HepG2 (cell line): Measurements from ENCODE around the gene MAN1A2. TPM values are rescaled to one million over a fixed set of nuclear protein-coding genes. Genes with fewer than 3 reads are reported as not detected.
A peak's percentile ranks its signal among the peaks of the same experiment; 100 is the strongest.

Source experiments
- CREB1 ChIP-seq, 2 experiments: fragments of 450-650 bp in 1 of 2; IDR thresholded peaks; 2 replicates each; pipeline ENCODE4 v1.6.1; 2016 to 2017; ENCODE audit warnings: control low read depth in 1 of 2, mild to moderate bottlenecking in 1 of 2, missing compliant biosample characterization in 1 of 2, missing genetic modification characterization in 1 of 2
- FLYWCH1 ChIP-seq: sonication (generic); formaldehyde crosslinking; IDR thresholded peaks from 2 replicates; pipeline ENCODE4 v1.8.1; 2023; ENCODE audit warnings: mild to moderate bottlenecking, missing genetic modification reagents
- FOSL2 ChIP-seq: sonication (generic); formaldehyde crosslinking; IDR thresholded peaks from 2 replicates; pipeline ENCODE4 v1.4.0; 2020; ENCODE audit warnings: missing genetic modification reagents
- HNRNPLL ChIP-seq: fragments of 200-400 bp; formaldehyde crosslinking; IDR thresholded peaks from 2 replicates; pipeline ENCODE4 v1.6.1; 2017; ENCODE audit warnings: mild to moderate bottlenecking, low read depth, low read length; ENCODE audit not compliant: poor library complexity, severe bottlenecking
- IRF2 ChIP-seq: IDR thresholded peaks from 2 replicates; pipeline ENCODE4 v1.6.1; 2018; ENCODE audit warnings: missing genetic modification reagents, missing compliant biosample characterization
- JUN ChIP-seq: sonication (generic); formaldehyde crosslinking; IDR thresholded peaks from 2 replicates; pipeline ENCODE4 v1.4.0; 2020; ENCODE audit warnings: mild to moderate bottlenecking, missing genetic modification reagents
- MBNL3 ChIP-seq: fragments of 250-450 bp; sonication (Bioruptor Pico); conservative IDR thresholded peaks from 2 replicates; pipeline ENCODE4 v1.8.0; 2022; ENCODE audit warnings: mild to moderate bottlenecking, inconsistent platforms
- PATZ1 ChIP-seq: sonication (generic); formaldehyde crosslinking; IDR thresholded peaks from 2 replicates; pipeline ENCODE4 v1.4.0; 2020; ENCODE audit warnings: missing genetic modification reagents
- PAWR ChIP-seq: sonication (generic); formaldehyde crosslinking; IDR thresholded peaks from 2 replicates; pipeline ENCODE4 v1.4.0; 2020; ENCODE audit warnings: missing genetic modification reagents, mild to moderate bottlenecking, borderline replicate concordance
- SMAD3 ChIP-seq: sonication (generic); formaldehyde crosslinking; IDR thresholded peaks from 2 replicates; pipeline ENCODE4 v1.4.0; 2020; ENCODE audit warnings: missing genetic modification reagents
- TEF ChIP-seq: sonication (generic); formaldehyde crosslinking; IDR thresholded peaks from 2 replicates; pipeline ENCODE4 v1.5.0; 2020; ENCODE audit warnings: missing genetic modification reagents
- ZIK1 ChIP-seq: sonication (generic); formaldehyde crosslinking; IDR thresholded peaks from 2 replicates; pipeline ENCODE4 v1.5.0; 2020; ENCODE audit warnings: mild to moderate bottlenecking, low read depth, missing genetic modification reagents, borderline replicate concordance
- ZNF235 ChIP-seq: sonication (generic); formaldehyde crosslinking; IDR thresholded peaks from 2 replicates; pipeline ENCODE4 v1.8.1; 2023; ENCODE audit warnings: mild to moderate bottlenecking, missing genetic modification reagents, borderline replicate concordance
- ZNF264 ChIP-seq: sonication (generic); formaldehyde crosslinking; IDR thresholded peaks from 2 replicates; pipeline ENCODE4 v1.4.0; 2020; ENCODE audit warnings: missing genetic modification reagents
- ZNF407 ChIP-seq: sonication (generic); formaldehyde crosslinking; IDR thresholded peaks from one replicate; pipeline ENCODE4 v1.5.1; 2020; ENCODE audit warnings: mild to moderate bottlenecking, missing genetic modification reagents; ENCODE audit errors: not compliant biosample characterization
- ZNF44 ChIP-seq: sonication (generic); formaldehyde crosslinking; IDR thresholded peaks from 2 replicates; pipeline ENCODE4 v1.5.1; 2020; ENCODE audit warnings: mild to moderate bottlenecking, missing genetic modification reagents
- ZNF776 ChIP-seq: sonication (generic); formaldehyde crosslinking; IDR thresholded peaks from 2 replicates; pipeline ENCODE4 v1.4.0; 2020; ENCODE audit warnings: mild to moderate bottlenecking, missing genetic modification reagents
- polyA plus RNA-seq, 8 experiments: library from polyadenylated mRNA; depleted of rRNA in 3 of 8; stranded (reverse) in 7 of 8; unstranded in 1 of 8; fragments of >200 nt; fragmentation: Illumina TruSeq in 4 of 8; extraction: Trizol in 4 of 8; gene quantifications; 2 replicates each; pipeline versions ENCODE4 v1.2.1 to v1.2.3, GENCODE V29; 2011 to 2016; ENCODE audit warnings: low read depth in 4 of 8, missing spikeins in 1 of 8, mixed read lengths in 1 of 8; ENCODE audit not compliant: insufficient read depth in 1 of 8
- total RNA-seq, 5 experiments: library from RNA; depleted of rRNA; stranded (reverse); fragments of >200 nt; fragmentation: Illumina TruSeq; extraction: Trizol; gene quantifications; 2 replicates each; pipeline ENCODE4 v1.2.3, GENCODE V29; 2016; ENCODE audit warnings: low read depth in 1 of 5
- TF ChIP-seq, protein P1 (sequence below): sonication (generic); formaldehyde crosslinking; IDR thresholded peaks from 2 replicates; pipeline ENCODE4 v1.9.0; 2021; ENCODE audit warnings: missing genetic modification reagents, borderline replicate concordance

The MAN1A2 gene
- total and polyA plus RNA-seq, 2 of the 13 experiments (the other 11 are each of a cell fraction or from before 2014, with no cell fraction given), result 8.0 to 19.9 TPM

DNA sequence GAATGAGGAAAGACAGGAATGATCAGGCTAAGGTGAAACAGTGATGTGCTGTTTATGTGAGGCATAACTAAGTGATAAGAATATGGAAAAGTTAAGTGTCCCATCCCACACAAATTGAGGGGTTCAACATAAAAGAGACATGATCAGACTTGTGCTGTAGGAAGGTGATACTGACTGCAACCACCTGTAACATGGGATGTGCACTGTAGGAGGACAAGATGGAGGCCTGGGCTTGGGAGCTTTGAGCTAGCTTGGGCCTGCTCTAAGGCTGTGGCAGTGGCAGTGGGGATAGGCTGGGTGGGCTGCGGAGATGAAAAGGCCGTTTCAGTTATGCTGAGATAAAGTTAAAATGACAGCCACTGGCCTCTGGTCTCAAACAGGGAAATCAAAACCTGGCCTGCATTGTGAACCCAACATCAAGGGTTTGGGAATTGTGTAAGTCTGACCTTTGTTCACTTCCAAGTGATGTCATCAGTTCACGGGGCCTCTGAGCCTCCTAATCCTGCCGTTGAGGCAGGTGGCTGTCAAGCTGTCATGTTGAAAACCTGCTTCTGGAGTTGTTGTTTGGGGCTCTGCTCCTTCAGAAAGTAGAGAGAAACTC, 177.4 kb downstream of the MAN1A2 start (continued):
- no peak for TF ChIP-seq PATZ1 (CRISPR knock-in tag)
- TF ChIP-seq SMAD3 (CRISPR knock-in tag), result no peak
- TF ChIP-seq ZNF44, result no peak
- peak; percentile 70; the same call in 1 of the 2 replicates for TF ChIP-seq JUN (CRISPR knock-in tag)
- no peak for TF ChIP-seq MBNL3
- TF ChIP-seq ZNF264, result 0 out of 2 replicates have a peak, but pooled peaks have one; percentile 50
- no peak for TF ChIP-seq ZNF235 (CRISPR knock-in tag)
- TF ChIP-seq TEF (CRISPR knock-in tag), result no peak
- TF ChIP-seq, protein P1, sequence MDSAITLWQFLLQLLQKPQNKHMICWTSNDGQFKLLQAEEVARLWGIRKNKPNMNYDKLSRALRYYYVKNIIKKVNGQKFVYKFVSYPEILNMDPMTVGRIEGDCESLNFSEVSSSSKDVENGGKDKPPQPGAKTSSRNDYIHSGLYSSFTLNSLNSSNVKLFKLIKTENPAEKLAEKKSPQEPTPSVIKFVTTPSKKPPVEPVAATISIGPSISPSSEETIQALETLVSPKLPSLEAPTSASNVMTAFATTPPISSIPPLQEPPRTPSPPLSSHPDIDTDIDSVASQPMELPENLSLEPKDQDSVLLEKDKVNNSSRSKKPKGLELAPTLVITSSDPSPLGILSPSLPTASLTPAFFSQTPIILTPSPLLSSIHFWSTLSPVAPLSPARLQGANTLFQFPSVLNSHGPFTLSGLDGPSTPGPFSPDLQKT (CRISPR knock-in tag), result no peak
- TF ChIP-seq FLYWCH1 (CRISPR knock-in tag), result no peak
- no peak for TF ChIP-seq PAWR (CRISPR knock-in tag)
- TF ChIP-seq HNRNPLL, result no peak
- TF ChIP-seq ZIK1, result no peak
- TF ChIP-seq ZNF407 (CRISPR knock-in tag), result no peak
- TF ChIP-seq CREB1 (IDR thresholded peaks at IDR 0.05), result peak; percentile 64
- peak; percentile 72 for TF ChIP-seq CREB1 (CRISPR knock-in tag; IDR thresholded peaks at IDR 0.05)
- TF ChIP-seq IRF2 (CRISPR knock-in tag), result no peak
- TF ChIP-seq ZNF776 (CRISPR knock-in tag), result no peak
- peak; percentile 77 for TF ChIP-seq FOSL2 (CRISPR knock-in tag)
